IPS-20b (cell line): Measurements from ENCODE around the gene GALNS.

Experiments
- H3K27ac ChIP-seq: one replicate; pipeline ENCODE4 v1.5.1; 2013; ENCODE audit warnings: low read length
- H3K27me3 ChIP-seq: 2 replicates; pipeline ENCODE4 v1.6.1; 2013; ENCODE audit warnings: mild to moderate bottlenecking, low read length, inconsistent platforms; ENCODE audit not compliant: insufficient read depth
- H3K36me3 ChIP-seq: 2 replicates; pipeline ENCODE4 v1.6.1; 2013; ENCODE audit warnings: low read depth, mild to moderate bottlenecking, inconsistent platforms, low read length, moderate library complexity; ENCODE audit not compliant: insufficient read depth
- H3K4me1 ChIP-seq: 2 replicates; pipeline ENCODE4 v1.6.1; 2013; ENCODE audit warnings: mild to moderate bottlenecking, control low read depth, inconsistent platforms, low read length, moderate library complexity; ENCODE audit not compliant: insufficient read depth
- H3K4me3 ChIP-seq: 2 replicates; pipeline ENCODE4 v1.5.1; 2013; ENCODE audit warnings: mild to moderate bottlenecking, low read length, inconsistent platforms
- H3K9ac ChIP-seq: 2 replicates; pipeline ENCODE4 v1.6.1; 2013; ENCODE audit warnings: low read depth, mild to moderate bottlenecking, inconsistent platforms, low read length, moderate library complexity
- H3K9me3 ChIP-seq: 2 replicates; pipeline ENCODE4 v1.6.1; 2013; ENCODE audit warnings: mild to moderate bottlenecking, low read depth, low read length, inconsistent platforms; ENCODE audit not compliant: insufficient read depth

GALNS gene

GRCh38 chr16:88809068-88809675, 47.6 kb downstream of the GALNS start:
- no peaks in the 10 kb centered on the region for H3K27me3 ChIP-seq
- peaks cover 60% of the 10 kb centered on the region for H3K36me3 ChIP-seq
- H3K9me3 ChIP-seq, result no peaks in the 10 kb centered on the region
- H3K27ac ChIP-seq, result no peak overlapping the region
- no peak overlapping the region for H3K9ac ChIP-seq
- H3K4me3 ChIP-seq, result no peak overlapping the region
- H3K4me1 ChIP-seq, result peaks cover 6% of the 10 kb centered on the region; the same call in 1 of the 2 replicates

GRCh38 chr16:88807626-88808453, 48.9 kb downstream of the GALNS start:
- Histone ChIP-seq H3K27me3 (no peaks in the 10 kb centered on the region), H3K4me1 (peaks cover 6% of the 10 kb centered on the region; the same call in 1 of the 2 replicates), H3K4me3 (no peak overlapping the region), H3K36me3 (peaks cover 60% of the 10 kb centered on the region), H3K9me3 (no peaks in the 10 kb centered on the region), H3K9ac (no peak overlapping the region), H3K27ac (no peak overlapping the region)

GRCh38 chr16:88807142-88807625, 49.6 kb downstream of the GALNS start:
- peaks cover 6% of the 10 kb centered on the region; the same call in 1 of the 2 replicates for H3K4me1 ChIP-seq
- no peaks in the 10 kb centered on the region for H3K27me3 ChIP-seq
- H3K36me3 ChIP-seq, result peaks cover 60% of the 10 kb centered on the region
- no peak overlapping the region for H3K27ac ChIP-seq
- no peak overlapping the region for H3K9ac ChIP-seq
- H3K4me3 ChIP-seq, result no peak overlapping the region
- no peaks in the 10 kb centered on the region for H3K9me3 ChIP-seq

- H3K4me3 ChIP-seq, result no peak overlapping the region
- no peaks in the 10 kb centered on the region for H3K27me3 ChIP-seq
- H3K27ac ChIP-seq, result no peak overlapping the region
- no peak overlapping the region for H3K9ac ChIP-seq
- peaks cover 60% of the 10 kb centered on the region for H3K36me3 ChIP-seq
- H3K4me1 ChIP-seq, result peaks cover 6% of the 10 kb centered on the region; the same call in 1 of the 2 replicates
- no peaks in the 10 kb centered on the region for H3K9me3 ChIP-seq
These were observed 50.1 kb downstream of the GALNS start for GRCh38 chr16:88806491-88807111.

GRCh38 chr16:88805887-88806393, 50.8 kb downstream of the GALNS start:
- Histone ChIP-seq H3K9ac (no peak overlapping the region), H3K27ac (no peak overlapping the region), H3K4me1 (peaks cover 6% of the 10 kb centered on the region; the same call in 1 of the 2 replicates), H3K4me3 (no peak overlapping the region), H3K36me3 (peaks cover 60% of the 10 kb centered on the region), H3K27me3 (no peaks in the 10 kb centered on the region), H3K9me3 (no peaks in the 10 kb centered on the region)

- H3K27ac ChIP-seq, result no peak overlapping the region
- no peaks in the 10 kb centered on the region for H3K27me3 ChIP-seq
- peak overlapping the region; percentile 95; the same call in 1 of the 2 replicates for H3K9ac ChIP-seq
- peaks cover 57% of the 10 kb centered on the region for H3K36me3 ChIP-seq
- H3K4me1 ChIP-seq, result peaks cover 6% of the 10 kb centered on the region; the same call in 1 of the 2 replicates
- peak overlapping the region; percentile 95; the same call in 1 of the 2 replicates for H3K4me3 ChIP-seq
- H3K9me3 ChIP-seq, result no peaks in the 10 kb centered on the region
These were observed 51.4 kb downstream of the GALNS start for GRCh38 chr16:88805340-88805715.

GRCh38 chr16:88804552-88805339, 52.0 kb downstream of the GALNS start:
- Histone ChIP-seq H3K9me3 (no peaks in the 10 kb centered on the region), H3K27me3 (no peaks in the 10 kb centered on the region), H3K36me3 (peaks cover 51% of the 10 kb centered on the region), H3K4me3 (peak overlapping the region; percentile 95), H3K27ac (peak overlapping the region; percentile 71), H3K9ac (peak overlapping the region; percentile 95), H3K4me1 (peaks cover 6% of the 10 kb centered on the region; the same call in 1 of the 2 replicates)

- peak overlapping the region; percentile 71 for H3K27ac ChIP-seq
- peaks cover 45% of the 10 kb centered on the region for H3K36me3 ChIP-seq
- H3K9ac ChIP-seq, result peak overlapping the region; percentile 95
- peaks cover 6% of the 10 kb centered on the region; the same call in 1 of the 2 replicates for H3K4me1 ChIP-seq
- H3K9me3 ChIP-seq, result no peaks in the 10 kb centered on the region
- H3K4me3 ChIP-seq, result peak overlapping the region; percentile 95
- H3K27me3 ChIP-seq, result no peaks in the 10 kb centered on the region
These were observed 52.6 kb downstream of the GALNS start for GRCh38 chr16:88804173-88804551.

- Histone ChIP-seq H3K36me3 (peaks cover 38% of the 10 kb centered on the region), H3K27ac (peak within 1 kb of the TSS; percentile 71), H3K9ac (peak within 1 kb of the TSS; percentile 95), H3K4me1 (peaks cover 6% of the 10 kb centered on the region; the same call in 1 of the 2 replicates), H3K27me3 (no peaks in the 10 kb centered on the region), H3K4me3 (peak within 1 kb of the TSS; percentile 95), H3K9me3 (no peaks in the 10 kb centered on the region)
These were observed 53.3 kb downstream of the GALNS start, which contains the start of gene CDT1 for GRCh38 chr16:88803264-88803987. Gene CDT1, plus strand, starts transcription at chr16:88803789. Its CDS starts 43 bp downstream, at chr16:88803832.

GRCh38 chr16:88800277-88800592, 56.5 kb downstream of the GALNS start:
- peaks cover 6% of the 10 kb centered on the region for H3K36me3 ChIP-seq
- H3K4me3 ChIP-seq, result no peak overlapping the region
- no peak overlapping the region for H3K27ac ChIP-seq
- H3K27me3 ChIP-seq, result no peaks in the 10 kb centered on the region
- H3K4me1 ChIP-seq, result peaks cover 6% of the 10 kb centered on the region; the same call in 1 of the 2 replicates
- H3K9me3 ChIP-seq, result no peaks in the 10 kb centered on the region
- H3K9ac ChIP-seq, result no peak overlapping the region
